Measurements from ENCODE around the gene CMC1. TPM values are rescaled to one million over a fixed set of nuclear protein-coding genes. Genes with fewer than 3 reads are reported as not detected.
"Not testable (repeated sequence)": the region's sequence is repeated elsewhere in the genome, so short reads cannot be mapped to it uniquely, and the experiment has no call there.

The CMC1 gene
- 16.9 TPM for total RNA-seq

- peak; percentile 98 for DNase-seq (ENCODE audit: low spot score)
Measured at GRCh38 chr3:28241221-28242160, at the start of gene CMC1. Gene CMC1, plus strand, starts transcription at chr3:28241619. Its CDS starts 175 bp downstream, at chr3:28241794.

- no peak for DNase-seq (ENCODE audit: low spot score)
Measured at GRCh38 chr3:28198161-28198560, 43.3 kb upstream of the CMC1 start.

GRCh38 chr3:28198974-28199373 lies 42.4 kb upstream of the CMC1 start:
- no peak for DNase-seq (ENCODE audit: low spot score)

- DNase-seq (ENCODE audit: low spot score), result not testable (repeated sequence)
Measured at GRCh38 chr3:28199643-28200042, 41.8 kb upstream of the CMC1 start.

GRCh38 chr3:28200366-28200848 lies 41.0 kb upstream of the CMC1 start:
- DNase-seq (ENCODE audit: low spot score), result not testable (repeated sequence)

- no peak for DNase-seq (ENCODE audit: low spot score)
Measured at GRCh38 chr3:28206479-28206878, 34.9 kb upstream of the CMC1 start.

GRCh38 chr3:28207000-28207733 lies 34.3 kb upstream of the CMC1 start:
- DNase-seq (ENCODE audit: low spot score), result no peak

GRCh38 chr3:28210968-28211713 lies 30.3 kb upstream of the CMC1 start:
- no peak for DNase-seq (ENCODE audit: low spot score)

GRCh38 chr3:28212681-28213080 lies 28.7 kb upstream of the CMC1 start:
- DNase-seq (ENCODE audit: low spot score), result no peak

- DNase-seq (ENCODE audit: low spot score), result no peak
Measured at GRCh38 chr3:28215407-28215806, 26.0 kb upstream of the CMC1 start.

GRCh38 chr3:28218071-28218916 lies 23.1 kb upstream of the CMC1 start:
- DNase-seq (ENCODE audit: low spot score), result no peak

- DNase-seq (ENCODE audit: low spot score), result no peak
Measured at GRCh38 chr3:28218917-28219198, 22.6 kb upstream of the CMC1 start.

GRCh38 chr3:28224430-28224829 lies 17.0 kb upstream of the CMC1 start:
- DNase-seq (ENCODE audit: low spot score), result no peak

- no peak for DNase-seq (ENCODE audit: low spot score)
Measured at GRCh38 chr3:28226020-28226419, 15.4 kb upstream of the CMC1 start.

- DNase-seq (ENCODE audit: low spot score), result no peak
Measured at GRCh38 chr3:28228623-28229022, 12.8 kb upstream of the CMC1 start.

GRCh38 chr3:28232659-28233058 lies 8.8 kb upstream of the CMC1 start:
- DNase-seq (ENCODE audit: low spot score), result no peak

- no peak for DNase-seq (ENCODE audit: low spot score)
Measured at GRCh38 chr3:28234454-28234853, 7.0 kb upstream of the CMC1 start.

- no peak for DNase-seq (ENCODE audit: low spot score)
Measured at GRCh38 chr3:28239108-28239507, 2.3 kb upstream of the CMC1 start.

- no peak for DNase-seq (ENCODE audit: low spot score)
Measured at GRCh38 chr3:28240441-28240840, 978 bp upstream of the CMC1 start.

GRCh38 chr3:28242519-28242918 lies 1.1 kb downstream of the CMC1 start:
- no peak for DNase-seq (ENCODE audit: low spot score)

GRCh38 chr3:28243424-28244106 lies 2.1 kb downstream of the CMC1 start:
- no peak for DNase-seq (ENCODE audit: low spot score)
